ENCODE measurements around the gene SERPINB6.

- no peak for TF ChIP-seq CEBPB (IDR thresholded peaks at IDR 0.05; ENCODE audit: low read depth, low read length)
- no peak for TF ChIP-seq BHLHE40 (IDR thresholded peaks at IDR 0.05; ENCODE audit: low read depth, low read length)
- TF ChIP-seq POLR2A (IDR thresholded peaks at IDR 0.05; ENCODE audit: low read depth, low read length) = no peak
- TF ChIP-seq CTCF (conservative IDR thresholded peaks at IDR 0.05; ENCODE audit: low read depth, low read length) = no peak
- no peak for TF ChIP-seq RCOR1 (IDR thresholded peaks at IDR 0.05; ENCODE audit: insufficient replicate concordance, low read length)
- no peak for TF ChIP-seq RFX5 (IDR thresholded peaks at IDR 0.05; ENCODE audit: low read depth, low read length)
- no peak for TF ChIP-seq USF2 (IDR thresholded peaks at IDR 0.05; ENCODE audit: low read depth, low read length)
- no peak for TF ChIP-seq MAZ (IDR thresholded peaks at IDR 0.05; ENCODE audit: borderline replicate concordance, low read depth, low read length)
Measured at GRCh38 chr6:2917065-2917464, 54.3 kb downstream of the SERPINB6 start.
